Panc1 (cell line): Measurements from ENCODE around the gene ANO2. TPM values are rescaled to one million over a fixed set of nuclear protein-coding genes. Genes with fewer than 3 reads are reported as not detected.

ENCODE experiments used
- ATAC-seq: fragments of 200-7000 bp; cut with Tn5 transposase; 2 replicates; pipeline ENCODE4 v1.9.1; 2020; ENCODE audit warnings: mild to moderate bottlenecking, moderate library complexity
- BruUV-seq: library from RNA; stranded (reverse); fragments of 400-500 nt; replicated peaks from 2 replicates; lab custom pipeline; 2021; lab: Mats Ljungman, UMichigan
- CTCF ChIA-PET: fragments of 300-600 bp; sonication (Branson Sonifier 250); formaldehyde crosslinking; loops from one replicate; lab custom pipeline; 2022; ENCODE audit warnings: antibody characterized with exemption; lab: Charles Lee
- POLR2A ChIA-PET: fragments of 300-600 bp; sonication (Branson Sonifier 250); formaldehyde crosslinking; loops from one replicate; lab custom pipeline; 2022; ENCODE audit warnings: antibody characterized with exemption; lab: Charles Lee
- DNase-seq: peaks from one replicate; pipeline ENCODE4 v3.0.0-alpha.2; 2010; ENCODE audit warnings: low read depth, low spot score
- H3K27ac ChIP-seq: 2 replicates; pipeline ENCODE4 v1.5.1; 2011; ENCODE audit warnings: mild to moderate bottlenecking, low read length, inconsistent platforms
- H3K27me3 ChIP-seq: fragments of 200-500 bp; sonication (Bioruptor generic); 2 replicates; pipeline ENCODE4 v1.6.0; 2014; ENCODE audit warnings: low read length, inconsistent platforms; ENCODE audit not compliant: control insufficient read depth, insufficient read depth
- H3K36me3 ChIP-seq: fragments of 200-500 bp; sonication (Bioruptor generic); 2 replicates; pipeline ENCODE4 v1.5.1; 2014; ENCODE audit warnings: inconsistent platforms, mild to moderate bottlenecking, low read length, moderate library complexity; ENCODE audit not compliant: control insufficient read depth, insufficient read depth
- H3K4me1 ChIP-seq: 2 replicates; pipeline ENCODE4 v1.5.1; 2011; ENCODE audit warnings: inconsistent platforms, mild to moderate bottlenecking, low read length, moderate library complexity; ENCODE audit not compliant: control insufficient read depth, insufficient read depth
- H3K4me3 ChIP-seq, 2 experiments: 2 replicates each; pipeline ENCODE4 v1.5.1; 2011 to 2012; ENCODE audit warnings: low read depth in 2 of 2, low read length in 2 of 2, mild to moderate bottlenecking in 2 of 2, inconsistent platforms in 1 of 2, moderate library complexity in 1 of 2
- H3K9me3 ChIP-seq: fragments of 200-500 bp; sonication (Bioruptor generic); 2 replicates; pipeline ENCODE4 v1.5.1; 2014; ENCODE audit warnings: low read depth, mild to moderate bottlenecking, inconsistent platforms, low read length, moderate library complexity; ENCODE audit not compliant: control insufficient read depth, insufficient read depth
- POLR2AphosphoS5 ChIP-seq: IDR thresholded peaks from 2 replicates; pipeline ENCODE4 v1.6.1; 2012; ENCODE audit warnings: mild to moderate bottlenecking, low read depth, low read length, moderate library complexity
- SIN3A ChIP-seq: IDR thresholded peaks from 2 replicates; pipeline ENCODE4 v1.6.1; 2012; ENCODE audit warnings: low read depth, mild to moderate bottlenecking, low read length, moderate library complexity, borderline replicate concordance; ENCODE audit not compliant: insufficient read depth
- TCF7L2 ChIP-seq: IDR thresholded peaks from 2 replicates; pipeline ENCODE4 v1.6.1; 2011; ENCODE audit warnings: mild to moderate bottlenecking, low read depth, low read length, inconsistent platforms
- in situ Hi-C: cut with HindIII; loops from 2 replicates; pipeline ENCODE4 v1.10.0; 2016; ENCODE audit warnings: low sequenced_read_pairs, low pct_unique_long_range_greater_than_20kb
- intact Hi-C: fragments of 100-400 bp; cut with micrococcal nuclease; formaldehyde crosslinking; loops from one replicate; pipeline ENCODE4 v1.10.0; 2022; ENCODE audit not compliant: unreplicated experiment
- total RNA-seq: library from RNA; stranded (reverse); gene quantifications from one replicate; pipeline ENCODE4 v1.2.1, GENCODE V29; 2021; ENCODE audit not compliant: unreplicated experiment
- TF ChIP-seq, protein P1 (sequence below): fragments of 450-650 bp; IDR thresholded peaks from 2 replicates; pipeline ENCODE4 v1.5.1; 2017; ENCODE audit warnings: mild to moderate bottlenecking
- TF ChIP-seq, protein P2 (sequence below), 2 experiments: IDR thresholded peaks; 2 replicates each; pipeline ENCODE4 v1.6.1; 2011 to 2012; ENCODE audit warnings: low read depth in 2 of 2, control low read depth in 1 of 2, low read length in 1 of 2, mild to moderate bottlenecking in 1 of 2, moderate library complexity in 1 of 2; ENCODE audit not compliant: insufficient read depth in 1 of 2

ANO2 gene
- total RNA-seq, 1 experiment from 2014 or later = not detected

DNA sequence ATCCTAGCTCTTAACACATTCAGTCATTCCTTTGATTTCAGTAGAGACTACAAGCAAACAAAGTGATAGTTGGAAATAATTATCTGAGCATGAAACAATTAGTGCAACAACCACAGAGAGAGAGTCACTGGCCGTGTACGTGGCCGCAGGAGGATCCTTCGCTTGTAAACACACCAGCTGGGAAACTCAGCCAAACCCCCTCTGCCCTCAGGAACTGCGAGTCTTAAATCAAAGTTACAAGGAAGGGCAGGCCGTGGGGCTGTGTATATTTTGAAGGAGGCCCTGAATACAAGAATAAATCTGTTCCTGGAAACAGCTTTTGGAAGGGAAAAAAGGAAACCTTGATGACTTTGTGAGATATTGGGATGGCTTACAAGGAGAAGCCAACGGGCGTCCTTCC is 164.5 kb downstream of the ANO2 start:
- Histone ChIP-seq H3K36me3 (no peaks in the 10 kb centered on the region), H3K4me1 (no peaks in the 10 kb centered on the region), H3K9me3 (no peaks in the 10 kb centered on the region), H3K27ac (no peak overlapping the region), H3K27me3 (no peaks in the 10 kb centered on the region), H3K4me3 (no peak overlapping the region)
- ChIA-PET POLR2A (no interaction called here), CTCF (no interaction called here)
- intact Hi-C loops (no loop called here), in situ Hi-C loops (no loop called here)
- BruUV-seq = no TSS peak
- ATAC-seq = no peak
- DNase-seq = no peak
- no peak for TF ChIP-seq POLR2AphosphoS5

GRCh38 chr12:5779401-5779800 is 165.7 kb downstream of the ANO2 start:
- CTCF ChIA-PET = no interaction called here
- in situ Hi-C loops (no loop called here), intact Hi-C loops (no loop called here)
- POLR2A ChIA-PET = no interaction called here
- TF ChIP-seq POLR2AphosphoS5 = no peak
- no peak for TF ChIP-seq SIN3A
- TF ChIP-seq, protein P1, sequence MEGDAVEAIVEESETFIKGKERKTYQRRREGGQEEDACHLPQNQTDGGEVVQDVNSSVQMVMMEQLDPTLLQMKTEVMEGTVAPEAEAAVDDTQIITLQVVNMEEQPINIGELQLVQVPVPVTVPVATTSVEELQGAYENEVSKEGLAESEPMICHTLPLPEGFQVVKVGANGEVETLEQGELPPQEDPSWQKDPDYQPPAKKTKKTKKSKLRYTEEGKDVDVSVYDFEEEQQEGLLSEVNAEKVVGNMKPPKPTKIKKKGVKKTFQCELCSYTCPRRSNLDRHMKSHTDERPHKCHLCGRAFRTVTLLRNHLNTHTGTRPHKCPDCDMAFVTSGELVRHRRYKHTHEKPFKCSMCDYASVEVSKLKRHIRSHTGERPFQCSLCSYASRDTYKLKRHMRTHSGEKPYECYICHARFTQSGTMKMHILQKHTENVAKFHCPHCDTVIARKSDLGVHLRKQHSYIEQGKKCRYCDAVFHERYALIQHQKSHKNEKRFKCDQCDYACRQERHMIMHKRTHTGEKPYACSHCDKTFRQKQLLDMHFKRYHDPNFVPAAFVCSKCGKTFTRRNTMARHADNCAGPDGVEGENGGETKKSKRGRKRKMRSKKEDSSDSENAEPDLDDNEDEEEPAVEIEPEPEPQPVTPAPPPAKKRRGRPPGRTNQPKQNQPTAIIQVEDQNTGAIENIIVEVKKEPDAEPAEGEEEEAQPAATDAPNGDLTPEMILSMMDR = no peak
- TF ChIP-seq, protein P2, sequence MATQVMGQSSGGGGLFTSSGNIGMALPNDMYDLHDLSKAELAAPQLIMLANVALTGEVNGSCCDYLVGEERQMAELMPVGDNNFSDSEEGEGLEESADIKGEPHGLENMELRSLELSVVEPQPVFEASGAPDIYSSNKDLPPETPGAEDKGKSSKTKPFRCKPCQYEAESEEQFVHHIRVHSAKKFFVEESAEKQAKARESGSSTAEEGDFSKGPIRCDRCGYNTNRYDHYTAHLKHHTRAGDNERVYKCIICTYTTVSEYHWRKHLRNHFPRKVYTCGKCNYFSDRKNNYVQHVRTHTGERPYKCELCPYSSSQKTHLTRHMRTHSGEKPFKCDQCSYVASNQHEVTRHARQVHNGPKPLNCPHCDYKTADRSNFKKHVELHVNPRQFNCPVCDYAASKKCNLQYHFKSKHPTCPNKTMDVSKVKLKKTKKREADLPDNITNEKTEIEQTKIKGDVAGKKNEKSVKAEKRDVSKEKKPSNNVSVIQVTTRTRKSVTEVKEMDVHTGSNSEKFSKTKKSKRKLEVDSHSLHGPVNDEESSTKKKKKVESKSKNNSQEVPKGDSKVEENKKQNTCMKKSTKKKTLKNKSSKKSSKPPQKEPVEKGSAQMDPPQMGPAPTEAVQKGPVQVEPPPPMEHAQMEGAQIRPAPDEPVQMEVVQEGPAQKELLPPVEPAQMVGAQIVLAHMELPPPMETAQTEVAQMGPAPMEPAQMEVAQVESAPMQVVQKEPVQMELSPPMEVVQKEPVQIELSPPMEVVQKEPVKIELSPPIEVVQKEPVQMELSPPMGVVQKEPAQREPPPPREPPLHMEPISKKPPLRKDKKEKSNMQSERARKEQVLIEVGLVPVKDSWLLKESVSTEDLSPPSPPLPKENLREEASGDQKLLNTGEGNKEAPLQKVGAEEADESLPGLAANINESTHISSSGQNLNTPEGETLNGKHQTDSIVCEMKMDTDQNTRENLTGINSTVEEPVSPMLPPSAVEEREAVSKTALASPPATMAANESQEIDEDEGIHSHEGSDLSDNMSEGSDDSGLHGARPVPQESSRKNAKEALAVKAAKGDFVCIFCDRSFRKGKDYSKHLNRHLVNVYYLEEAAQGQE (IDR thresholded peaks at IDR 0.05; ENCODE audit: insufficient read depth in 1 of 2, low read depth in 2 of 2, low read length in 1 of 2) = no peak
- TF ChIP-seq TCF7L2 = no peak
- BruUV-seq = no TSS peak
- H3K4me1 ChIP-seq = no peaks in the 10 kb centered on the region
- H3K4me3 ChIP-seq = no peak overlapping the region
- no peaks in the 10 kb centered on the region for H3K27me3 ChIP-seq
- no peak overlapping the region for H3K27ac ChIP-seq
- no peak for ATAC-seq
- no peaks in the 10 kb centered on the region for H3K36me3 ChIP-seq
- no peaks in the 10 kb centered on the region for H3K9me3 ChIP-seq
- DNase-seq = no peak

DNA sequence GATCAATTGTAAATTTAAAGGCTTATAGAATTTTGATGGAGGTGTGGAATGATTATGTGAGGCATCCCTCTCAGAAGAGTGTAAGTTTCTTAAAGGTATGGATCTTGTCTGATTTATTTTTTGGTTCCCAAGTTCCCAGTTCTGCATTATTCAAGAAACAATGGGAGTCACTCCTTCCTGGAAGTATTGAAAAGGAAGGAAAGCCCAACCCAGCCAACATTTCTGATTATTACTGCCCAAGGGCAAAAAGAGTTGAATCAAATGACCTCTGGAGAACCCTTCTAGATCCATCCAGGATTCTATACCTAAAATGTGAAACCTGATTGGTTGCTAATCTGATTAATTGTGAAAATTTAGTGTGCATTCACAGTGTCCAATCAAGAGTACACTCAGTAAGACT is 166.2 kb downstream of the ANO2 start:
- H3K9me3 ChIP-seq = no peaks in the 10 kb centered on the region
- CTCF ChIA-PET = no interaction called here
- POLR2A ChIA-PET = no interaction called here
- no peak overlapping the region for H3K27ac ChIP-seq
- DNase-seq = no peak
- intact Hi-C loops (no loop called here), in situ Hi-C loops (no loop called here)
- no peak overlapping the region for H3K4me3 ChIP-seq
- H3K4me1 ChIP-seq = no peaks in the 10 kb centered on the region
- no peaks in the 10 kb centered on the region for H3K36me3 ChIP-seq
- BruUV-seq = no TSS peak
- ATAC-seq = no peak
- no peaks in the 10 kb centered on the region for H3K27me3 ChIP-seq
- TF ChIP-seq, protein P2 (IDR thresholded peaks at IDR 0.05; ENCODE audit: insufficient read depth in 1 of 2, low read depth in 2 of 2, low read length in 1 of 2) = no peak
- TF ChIP-seq, protein P1 = no peak
- TF ChIP-seq POLR2AphosphoS5 = no peak
